KOPT-K1 (cell line): Measurements from ENCODE around the gene CD4.

Source experiments
- H3K27ac ChIP-seq: fragments of 200-600 bp; sonication (generic); 2 replicates; pipeline ENCODE4 v1.5.1; 2016; ENCODE audit warnings: antibody characterized with exemption, mild to moderate bottlenecking, low read depth, low read length; ENCODE audit not compliant: poor library complexity, severe bottlenecking
- H3K36me3 ChIP-seq: fragments of 200-600 bp; sonication (generic); 2 replicates; pipeline ENCODE4 v1.5.1; 2017; ENCODE audit warnings: antibody characterized with exemption, mild to moderate bottlenecking, low read length, moderate library complexity; ENCODE audit not compliant: insufficient read depth
- H3K9me3 ChIP-seq: fragments of 200-600 bp; sonication (generic); 2 replicates; pipeline ENCODE4 v1.5.1; 2017; ENCODE audit warnings: antibody characterized with exemption, low read length, mild to moderate bottlenecking; ENCODE audit not compliant: insufficient read depth, poor library complexity, severe bottlenecking

The CD4 gene

DNA sequence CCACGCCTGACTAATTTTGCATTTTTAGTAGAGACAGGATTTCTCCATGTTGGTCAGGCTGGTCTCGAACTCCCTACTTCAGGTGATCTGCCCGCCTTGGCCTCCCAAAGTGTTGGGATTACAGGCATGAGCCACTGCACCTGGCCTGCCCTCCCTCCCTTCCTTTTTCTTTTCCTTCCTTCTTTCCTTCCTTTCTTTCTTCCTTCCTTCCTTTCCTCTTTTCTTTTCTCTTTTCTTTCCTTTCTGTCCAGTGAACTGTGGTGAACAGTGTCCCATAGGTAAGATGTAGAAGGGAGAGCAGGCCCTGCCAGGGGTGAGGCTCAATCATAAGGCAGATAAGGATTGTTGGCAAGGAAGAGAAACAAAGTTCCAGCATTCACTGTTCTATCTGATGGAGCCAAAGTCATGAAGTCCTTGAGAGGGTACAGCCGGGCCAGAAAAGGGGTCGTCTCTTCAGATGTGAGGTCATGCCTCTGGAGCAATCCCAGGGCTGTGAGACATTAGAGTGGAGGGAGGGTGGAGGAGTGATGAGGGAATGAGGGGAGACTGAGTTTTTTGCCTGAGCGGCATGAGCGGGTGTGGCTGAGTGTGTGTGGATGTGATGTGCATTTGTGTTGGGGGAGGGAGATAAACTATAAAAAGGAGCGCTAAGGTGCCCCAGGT is 32.2 kb upstream of the CD4 start:
- Histone ChIP-seq H3K9me3 (no peaks in the 10 kb centered on the region), H3K27ac (no peak overlapping the region), H3K36me3 (no peaks in the 10 kb centered on the region)

- Histone ChIP-seq H3K9me3 (no peaks in the 10 kb centered on the region), H3K36me3 (no peaks in the 10 kb centered on the region), H3K27ac (no peak overlapping the region)
Observed at GRCh38 chr12:6758506-6759095, 30.7 kb upstream of the CD4 start.

GRCh38 chr12:6759741-6760140 is 29.6 kb upstream of the CD4 start:
- Histone ChIP-seq H3K36me3 (no peaks in the 10 kb centered on the region), H3K9me3 (no peaks in the 10 kb centered on the region), H3K27ac (no peak overlapping the region)

- Histone ChIP-seq H3K9me3 (no peaks in the 10 kb centered on the region), H3K36me3 (no peaks in the 10 kb centered on the region), H3K27ac (no peak overlapping the region)
Observed at GRCh38 chr12:6763380-6763779, 25.9 kb upstream of the CD4 start.

DNA sequence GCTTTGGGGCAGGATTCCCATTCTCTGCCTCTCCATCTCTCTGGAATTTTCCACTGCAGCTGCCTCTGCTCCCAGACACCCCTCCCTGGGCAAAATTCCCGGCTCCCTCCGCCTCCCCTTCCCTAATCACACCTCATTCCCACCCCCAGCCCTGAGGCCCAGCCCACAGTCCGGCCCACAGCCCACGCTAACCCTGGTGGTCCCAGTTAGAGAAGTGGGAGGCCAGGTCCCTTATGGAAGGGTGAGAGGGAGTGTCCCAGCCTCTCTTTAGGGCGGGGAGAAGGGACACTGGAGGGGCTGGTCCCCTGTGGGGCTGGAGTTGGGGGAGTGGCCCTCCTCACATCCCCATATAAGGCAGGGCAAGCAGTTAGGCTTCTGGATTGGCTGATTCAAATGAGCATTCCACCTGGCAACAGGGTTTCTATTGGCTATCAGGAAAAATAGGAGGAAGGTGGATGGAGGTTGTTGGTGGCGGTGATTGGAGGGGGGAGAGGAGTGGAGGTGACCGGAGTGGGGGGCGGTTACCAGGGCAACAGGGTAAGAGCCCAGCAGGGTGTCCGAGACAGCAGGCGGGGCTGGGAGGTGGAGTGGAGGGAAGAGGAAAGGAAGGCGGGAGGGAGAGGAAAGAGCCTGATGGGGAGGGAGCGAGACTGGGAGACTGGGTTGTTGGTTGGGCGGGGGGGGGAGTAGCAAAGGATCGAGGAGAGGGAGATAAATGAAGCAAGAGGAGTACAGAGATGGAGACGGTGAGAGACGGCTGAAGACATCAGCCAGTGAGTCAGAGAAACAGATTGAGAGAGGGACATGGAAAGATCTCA is 25.1 kb upstream of the CD4 start:
- Histone ChIP-seq H3K9me3 (no peaks in the 10 kb centered on the region), H3K27ac (no peak overlapping the region), H3K36me3 (no peaks in the 10 kb centered on the region)

- H3K9me3 ChIP-seq: no peaks in the 10 kb centered on the region
- H3K27ac ChIP-seq: no peak overlapping the region
- no peaks in the 10 kb centered on the region for H3K36me3 ChIP-seq
Observed at GRCh38 chr12:6765048-6765633, 24.2 kb upstream of the CD4 start.

- H3K27ac ChIP-seq: no peak within 1 kb of the TSS
- no peaks in the 10 kb centered on the region for H3K36me3 ChIP-seq
- H3K9me3 ChIP-seq: no peaks in the 10 kb centered on the region
Observed at GRCh38 chr12:6765634-6766581, 23.4 kb upstream of the CD4 start, which contains the start of gene PTMS. Gene PTMS, plus strand, starts transcription at chr12:6766363. Its CDS starts 343 bp downstream, at chr12:6766706.

GRCh38 chr12:6766651-6767349 is 22.5 kb upstream of the CD4 start:
- no peak overlapping the region for H3K27ac ChIP-seq
- H3K9me3 ChIP-seq: no peaks in the 10 kb centered on the region

DNA sequence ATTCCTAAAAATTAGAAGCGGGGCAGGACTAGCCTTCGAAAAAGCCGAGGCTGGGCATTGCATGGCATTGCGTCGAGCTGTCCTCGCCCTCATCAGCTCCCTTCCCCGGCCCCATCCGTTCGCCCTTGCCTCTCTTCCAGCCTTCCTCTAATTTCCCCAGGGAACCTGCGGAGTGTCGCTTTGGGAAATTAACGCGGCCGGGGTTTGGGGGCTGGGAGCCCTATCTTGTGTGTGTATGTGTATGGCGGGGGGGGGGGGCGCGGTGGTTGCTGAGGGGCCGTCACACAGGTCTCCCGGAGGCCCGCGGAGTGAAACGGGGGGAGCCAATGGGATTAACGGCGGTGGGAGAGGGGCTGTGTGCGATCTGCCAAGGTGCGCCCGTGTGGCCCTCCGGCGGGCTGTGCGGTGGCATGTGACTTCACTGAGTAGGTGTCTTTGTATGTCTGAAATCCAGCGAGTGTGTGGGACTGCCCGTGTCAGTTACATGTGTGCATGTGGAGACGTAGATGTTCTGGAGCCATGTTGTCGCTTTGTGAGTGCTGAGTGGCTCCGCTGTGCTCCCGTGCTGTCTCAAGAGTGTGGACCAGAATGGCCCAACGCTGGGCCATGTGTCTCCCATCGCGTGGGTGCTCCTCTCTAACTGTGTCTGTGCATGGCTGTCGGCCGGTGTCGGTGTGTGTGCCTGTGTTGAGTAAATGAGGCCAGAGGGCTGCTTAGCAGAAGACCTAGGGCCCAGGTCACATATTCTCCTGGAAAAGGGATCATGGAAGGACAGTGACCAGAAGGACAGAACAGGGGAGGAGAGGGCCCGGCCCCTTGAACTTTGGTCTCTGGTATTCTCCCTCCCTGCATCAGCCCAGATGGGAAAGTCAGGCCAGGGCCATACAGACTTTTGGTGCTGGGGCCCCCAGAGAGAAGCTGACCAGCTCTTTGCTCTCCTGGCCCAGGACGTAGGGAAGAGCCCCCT is 21.7 kb upstream of the CD4 start:
- H3K36me3 ChIP-seq: no peaks in the 10 kb centered on the region
- no peaks in the 10 kb centered on the region for H3K9me3 ChIP-seq
- H3K27ac ChIP-seq: no peak overlapping the region

More at GRCh38 chr12:6766651-6767349, 22.5 kb upstream of the CD4 start:
- H3K36me3 ChIP-seq: no peaks in the 10 kb centered on the region

- H3K9me3 ChIP-seq: no peaks in the 10 kb centered on the region
- no peaks in the 10 kb centered on the region for H3K36me3 ChIP-seq
- no peak overlapping the region for H3K27ac ChIP-seq
Observed at GRCh38 chr12:6768437-6768914, 20.9 kb upstream of the CD4 start.

DNA sequence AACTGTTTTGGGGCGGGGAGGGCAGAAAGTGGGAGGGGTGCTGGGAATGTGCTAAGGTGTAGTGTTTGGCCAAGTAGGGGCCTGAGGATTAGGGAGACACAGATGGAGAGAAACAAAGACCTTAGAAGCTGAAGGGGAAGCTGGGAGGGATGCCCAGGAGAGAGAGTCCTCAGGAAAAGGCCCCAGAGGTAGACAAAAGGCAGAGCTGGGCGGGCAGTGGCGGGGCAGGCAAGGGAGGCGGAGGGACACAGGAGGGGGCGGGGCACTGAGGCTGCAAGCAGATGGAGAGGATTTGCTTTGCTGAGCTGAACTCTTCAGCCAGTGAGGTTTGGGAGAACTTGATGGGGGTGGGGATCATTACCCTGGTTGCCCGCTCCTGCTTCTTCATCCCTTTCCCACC is 20.3 kb upstream of the CD4 start:
- no peaks in the 10 kb centered on the region for H3K9me3 ChIP-seq
- H3K27ac ChIP-seq: no peak overlapping the region
- H3K36me3 ChIP-seq: no peaks in the 10 kb centered on the region

DNA sequence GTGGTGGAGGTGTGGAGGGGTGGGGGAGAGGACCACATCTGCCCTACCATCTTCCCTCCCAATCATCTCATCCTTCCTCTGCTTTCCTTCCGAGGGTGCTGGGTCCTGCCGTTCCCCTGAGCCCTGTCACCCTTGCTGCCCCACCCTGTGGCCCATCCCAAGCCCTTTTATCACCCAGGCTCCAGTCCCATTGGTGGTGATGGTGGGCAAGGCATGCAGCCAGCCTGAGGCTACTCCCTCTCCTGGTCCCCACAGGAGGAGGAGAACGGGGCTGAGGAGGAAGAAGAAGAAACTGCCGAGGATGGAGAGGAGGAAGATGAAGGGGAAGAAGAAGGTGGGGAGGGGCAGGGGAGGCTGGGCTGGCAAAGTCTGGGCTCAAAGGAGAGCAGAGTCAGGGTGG is 19.7 kb upstream of the CD4 start:
- H3K36me3 ChIP-seq: no peaks in the 10 kb centered on the region
- no peak overlapping the region for H3K27ac ChIP-seq

DNA sequence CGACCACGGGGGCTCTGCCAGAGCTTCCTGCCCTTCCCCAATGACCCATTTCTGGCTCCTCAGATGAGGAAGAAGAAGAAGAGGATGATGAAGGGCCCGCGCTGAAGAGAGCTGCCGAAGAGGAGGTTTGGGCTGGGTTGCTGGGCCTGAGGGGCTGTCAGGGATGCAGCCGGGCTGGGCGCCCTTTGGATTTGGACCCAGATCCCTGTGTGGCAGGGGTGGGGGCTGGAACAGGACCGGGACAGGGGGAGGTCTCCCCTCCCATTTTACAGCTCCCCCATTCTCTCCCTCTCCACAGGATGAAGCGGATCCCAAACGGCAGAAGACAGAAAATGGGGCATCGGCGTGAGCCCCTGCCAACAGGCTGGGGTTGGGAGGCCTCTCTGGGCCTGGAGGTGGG is 19.2 kb upstream of the CD4 start:
- H3K36me3 ChIP-seq: no peaks in the 10 kb centered on the region

More for the DNA sequence above, 19.7 kb upstream of the CD4 start:
- H3K9me3 ChIP-seq: no peaks in the 10 kb centered on the region

More for the DNA sequence above, 19.2 kb upstream of the CD4 start:
- Histone ChIP-seq H3K27ac (no peak overlapping the region), H3K9me3 (no peaks in the 10 kb centered on the region)
